Purkinje cell (primary cell): Measurements from ENCODE around the gene ELOVL1. TPM values are rescaled to one million over a fixed set of nuclear protein-coding genes. Genes with fewer than 3 reads are reported as not detected.

Source experiments
- polyA plus RNA-seq: library from polyadenylated mRNA; unstranded; fragments of >200 nt; fragmentation: Nextera tagmentation; gene quantifications from 2 replicates; pipeline ENCODE4 v1.2.1, GENCODE V29; 2014

ELOVL1 gene
- polyA plus RNA-seq: 0.49 and 0.86 TPM in 2 replicates

GRCh38 chr1:43367904-43368645 is at the start of gene ELOVL1:
Gene ELOVL1 (minus strand): TSS chr1:43368011. CDS start chr1:43365609, 2,402 bp downstream.

GRCh38 chr1:43389326-43390313 is 21.8 kb upstream of the ELOVL1 start, which contains the start of the genes MED8 and SZT2:
Gene MED8 (minus strand): TSS chr1:43389800. CDS start chr1:43389764, 36 bp downstream.
Gene SZT2 (plus strand): TSS chr1:43389899. CDS start chr1:43389969, 70 bp downstream.

GRCh38 chr1:43358746-43359693 is 8.8 kb downstream of the ELOVL1 start, which contains the start of gene CDC20:
Gene CDC20 (plus strand): TSS chr1:43358981. CDS start chr1:43359216, 235 bp downstream.

GRCh38 chr1:43337588-43337987 is 30.2 kb downstream of the ELOVL1 start, which contains the start of gene MPL:
Gene MPL (plus strand): TSS chr1:43337818. CDS start chr1:43337849, 31 bp downstream.

Other genes with a start within 250 kb of the ELOVL1 start
- gene EBNA1BP2, start 195.7 kb downstream of the ELOVL1 start, polyA plus RNA-seq: 51.8 and 62.9 TPM in 2 replicates
- gene CFAP57, start 195.7 kb downstream of the ELOVL1 start, polyA plus RNA-seq: 0.70 and 1.0 TPM in 2 replicates
- 0.27 TPM in 2 replicates for gene TMEM125, start 98.0 kb downstream of the ELOVL1 start, polyA plus RNA-seq
- gene C1orf210, start 82.4 kb downstream of the ELOVL1 start, polyA plus RNA-seq: not detected in 2 replicates
- not detected in 2 replicates for gene TIE1, start 67.0 kb downstream of the ELOVL1 start, polyA plus RNA-seq
- not detected in 2 replicates for gene MPL, start 30.2 kb downstream of the ELOVL1 start, polyA plus RNA-seq
- not detected in 2 replicates for gene CDC20, start 9.0 kb downstream of the ELOVL1 start, polyA plus RNA-seq
- gene MED8, start 21.8 kb upstream of the ELOVL1 start, polyA plus RNA-seq: 67.9 and 79.7 TPM in 2 replicates
- 2.3 and 4.5 TPM in 2 replicates for gene SZT2, start 21.9 kb upstream of the ELOVL1 start, polyA plus RNA-seq
- 0.87 and 8.2 TPM in 2 replicates for gene HYI, start 85.9 kb upstream of the ELOVL1 start, polyA plus RNA-seq
- gene PTPRF, start 162.9 kb upstream of the ELOVL1 start, polyA plus RNA-seq: 2.9 and 6.2 TPM in 2 replicates